Sigmoid colon (tissue), 7 donors: ENCODE data around the gene CEACAM1. TPM values are rescaled to one million over a fixed set of nuclear protein-coding genes. Genes with fewer than 3 reads are reported as not detected.

Source experiments
- DNase-seq: peaks from one replicate; pipeline ENCODE4 v3.0.0-alpha.2; 2019
- H3K27ac ChIP-seq, 4 donors: fragments of 200-600 bp; sonication (generic); one replicate each; pipeline ENCODE4 v1.5.1; 2016 to 2019; ENCODE audit warnings: mild to moderate bottlenecking in 1 of 4
- H3K27me3 ChIP-seq, 3 donors: fragments of 200-600 bp; sonication (generic); one replicate each; pipeline ENCODE4 v1.5.1; 2019; ENCODE audit warnings: mild to moderate bottlenecking in 1 of 3
- H3K36me3 ChIP-seq, 4 donors: fragments of 200-600 bp; sonication (generic); one replicate each; pipeline ENCODE4 v1.5.1; 2016 to 2019
- H3K4me1 ChIP-seq, 4 donors: fragments of 200-600 bp; sonication (generic); one replicate each; pipeline ENCODE4 v1.5.1; 2017 to 2019
- H3K4me3 ChIP-seq, 4 donors: fragments of 200-600 bp; sonication (generic); one replicate each; pipeline ENCODE4 v1.5.1; 2017 to 2019; ENCODE audit warnings: mild to moderate bottlenecking in 2 of 4, moderate library complexity in 1 of 4
- H3K9me3 ChIP-seq, 4 donors: fragments of 200-600 bp in 3 of 4; sonication (generic) in 3 of 4; one replicate each; pipeline versions ENCODE4 v1.5.1 to v1.6.1; 2013 to 2019
- CTCF ChIP-seq, 4 experiments: fragments of 450-650 bp in 3 of 4; fragments of 200-600 bp in 1 of 4; IDR thresholded peaks; one replicate each; pipeline ENCODE4 v1.5.1; 2016 to 2019; ENCODE audit warnings: antibody characterized with exemption in 4 of 4, mild to moderate bottlenecking in 3 of 4, moderate library complexity in 2 of 4
- EP300 ChIP-seq, 4 donors: sonication (generic); formaldehyde crosslinking; IDR thresholded peaks; one replicate each; pipeline ENCODE4 v1.6.1; 2017; ENCODE audit warnings: antibody characterized with exemption in 4 of 4
- POLR2A ChIP-seq, 2 donors: fragments of 450-650 bp; IDR thresholded peaks; one replicate each; pipeline ENCODE4 v1.6.1; 2016; ENCODE audit warnings: antibody characterized with exemption in 2 of 2, mild to moderate bottlenecking in 2 of 2, moderate library complexity in 2 of 2
- POLR2AphosphoS5 ChIP-seq, 4 donors: sonication (generic); formaldehyde crosslinking; IDR thresholded peaks; one replicate each; pipeline ENCODE4 v1.6.1; 2017; ENCODE audit warnings: antibody characterized with exemption in 4 of 4
- WGBS, 2 donors: extraction: QIAGEN DNeasy Blood & Tissue Kit; methylation state at CpG; one replicate each; pipeline ENCODE4 v1.1.7; 2013; 5-methylcytosine and 5-hydroxymethylcytosine counted together
- intact Hi-C: fragments of 100-400 bp; cut with DNase I; formaldehyde crosslinking; loops from one replicate; pipeline ENCODE4 v1.15.1; 2023
- polyA plus RNA-seq, 3 donors: library from polyadenylated mRNA; stranded (reverse); fragments of 200-250 nt; gene quantifications; one replicate each; pipeline ENCODE4 v1.2.3, GENCODE V29; 2013
- total RNA-seq, 4 donors: library from RNA; depleted of rRNA; stranded (reverse); fragments of >200 nt; gene quantifications; one replicate each; pipeline ENCODE4 v1.1.0, GENCODE V29; 2016
- donor health status: healthy with polysubstance abuse.
- donor health status: Bipolar disorder and iron deficiency.
- donor health status: healthy.

The CEACAM1 gene
- total and polyA plus RNA-seq, 7 donors = 0.55 to 444 (median 2.4) TPM

- peaks cover 0 to 2% (median 0%) of the 10 kb centered on the region in 4 donors for H3K9me3 ChIP-seq
- no peak for DNase-seq
- 96 to 100% methylated on average over 1 of the region's 1 CpG for WGBS, 2 donors
Measured at GRCh38 chr19:42514449-42514848, 13.8 kb downstream of the CEACAM1 start.

GRCh38 chr19:42512743-42513304 lies 15.5 kb downstream of the CEACAM1 start:
- 85 to 92% methylated on average over 10 of the region's 10 CpGs for WGBS, 2 donors
- Histone ChIP-seq H3K36me3 (no peaks in the 10 kb centered on the region), H3K4me1 (no peaks in the 10 kb centered on the region), H3K9me3 (peaks cover 0 to 2% (median 0%) of the 10 kb centered on the region in 4 donors), H3K27ac (no peak overlapping the region), H3K27me3 (no peaks in the 10 kb centered on the region), H3K4me3 (no peak overlapping the region)
- no peak for DNase-seq
- TF ChIP-seq CTCF (IDR thresholded peaks at IDR 0.05) (no peak), POLR2A (IDR thresholded peaks at IDR 0.05) (no peak), POLR2AphosphoS5 (IDR thresholded peaks at IDR 0.05) (no peak), EP300 (IDR thresholded peaks at IDR 0.05) (no peak)
- intact Hi-C loops = no loop called here

More at GRCh38 chr19:42514449-42514848, 13.8 kb downstream of the CEACAM1 start:
- no peak overlapping the region for H3K4me3 ChIP-seq
- no peak for TF ChIP-seq CTCF (IDR thresholded peaks at IDR 0.05)
- TF ChIP-seq EP300 (IDR thresholded peaks at IDR 0.05) = no peak
- no peak for TF ChIP-seq POLR2A (IDR thresholded peaks at IDR 0.05)
- TF ChIP-seq POLR2AphosphoS5 (IDR thresholded peaks at IDR 0.05) = no peak
- H3K27ac ChIP-seq = no peak overlapping the region
- H3K27me3 ChIP-seq = no peaks in the 10 kb centered on the region
- H3K4me1 ChIP-seq = no peaks in the 10 kb centered on the region
- no peaks in the 10 kb centered on the region for H3K36me3 ChIP-seq
- intact Hi-C loops = no loop called here

GRCh38 chr19:42512130-42512636 lies 16.1 kb downstream of the CEACAM1 start:
- TF ChIP-seq POLR2AphosphoS5 (IDR thresholded peaks at IDR 0.05) (no peak), EP300 (IDR thresholded peaks at IDR 0.05) (no peak), CTCF (IDR thresholded peaks at IDR 0.05) (no peak), POLR2A (IDR thresholded peaks at IDR 0.05) (no peak)
- DNase-seq = no peak
- peaks cover 0 to 2% (median 0%) of the 10 kb centered on the region in 4 donors for H3K9me3 ChIP-seq
- H3K36me3 ChIP-seq = no peaks in the 10 kb centered on the region
- no peaks in the 10 kb centered on the region for H3K4me1 ChIP-seq
- H3K27me3 ChIP-seq = no peaks in the 10 kb centered on the region
- 92 to 96% methylated on average over 5 of the region's 5 CpGs for WGBS, 2 donors
- no peak overlapping the region for H3K4me3 ChIP-seq
- no peak overlapping the region for H3K27ac ChIP-seq
- intact Hi-C loops = no loop called here

GRCh38 chr19:42511340-42511739 lies 16.9 kb downstream of the CEACAM1 start:
- intact Hi-C loops = no loop called here
- H3K36me3 ChIP-seq = no peaks in the 10 kb centered on the region
- no peaks in the 10 kb centered on the region for H3K4me1 ChIP-seq
- no peaks in the 10 kb centered on the region for H3K27me3 ChIP-seq
- TF ChIP-seq CTCF (IDR thresholded peaks at IDR 0.05) (no peak), POLR2AphosphoS5 (IDR thresholded peaks at IDR 0.05) (no peak), POLR2A (IDR thresholded peaks at IDR 0.05) (no peak), EP300 (IDR thresholded peaks at IDR 0.05) (no peak)
- H3K4me3 ChIP-seq = no peak overlapping the region
- H3K27ac ChIP-seq = no peak overlapping the region
- DNase-seq = no peak
- H3K9me3 ChIP-seq = peaks cover 0 to 2% (median 0%) of the 10 kb centered on the region in 4 donors
- 92 to 93% methylated on average over 4 of the region's 4 CpGs for WGBS, 2 donors
